RWPE2 (cell line): ENCODE measurements around the gene CTNNBIP1.
A peak's percentile ranks its signal among the peaks of the same experiment; 100 is the strongest.

Experiments
- ATAC-seq: fragments of 200-7000 bp; cut with Tn5 transposase; 3 replicates; pipeline ENCODE4 v1.9.1; 2021; ENCODE audit warnings: low read depth
- DNase-seq: peaks from one replicate; pipeline ENCODE4 v3.0.0-alpha.2; 2020; ENCODE audit warnings: low spot score
- H3K27ac ChIP-seq: fragments of 450-650 bp; 2 replicates; pipeline ENCODE4 v1.5.1; 2017; ENCODE audit warnings: mild to moderate bottlenecking; ENCODE audit not compliant: poor library complexity, severe bottlenecking
- H3K27me3 ChIP-seq: fragments of 250-450 bp; sonication (Bioruptor Pico); 2 replicates; pipeline ENCODE4 v1.5.1; 2021; ENCODE audit warnings: mild to moderate bottlenecking, moderate library complexity; ENCODE audit not compliant: insufficient read depth, poor library complexity, severe bottlenecking
- H3K36me3 ChIP-seq: fragments of 250-450 bp; sonication (Bioruptor Pico); 2 replicates; pipeline ENCODE4 v1.5.1; 2020; ENCODE audit warnings: low read depth, mild to moderate bottlenecking, moderate library complexity
- H3K4me1 ChIP-seq: fragments of 250-450 bp; sonication (Bioruptor Pico); 2 replicates; pipeline ENCODE4 v1.5.1; 2021; ENCODE audit warnings: mild to moderate bottlenecking, moderate library complexity; ENCODE audit not compliant: insufficient read depth, poor library complexity, severe bottlenecking
- H3K4me3 ChIP-seq: fragments of 250-450 bp; sonication (Bioruptor Pico); 2 replicates; pipeline ENCODE4 v1.5.1; 2021; ENCODE audit warnings: mild to moderate bottlenecking, moderate library complexity; ENCODE audit not compliant: severe bottlenecking
- H3K9me3 ChIP-seq: fragments of 250-450 bp; sonication (Bioruptor Pico); 2 replicates; pipeline ENCODE4 v1.5.1; 2021; ENCODE audit warnings: mild to moderate bottlenecking, moderate library complexity; ENCODE audit not compliant: severe bottlenecking
- CTCF ChIP-seq: fragments of 450-650 bp; IDR thresholded peaks from one replicate; pipeline ENCODE4 v1.5.1; 2017; ENCODE audit warnings: mild to moderate bottlenecking, moderate library complexity; ENCODE audit not compliant: poor library complexity, severe bottlenecking

Gene CTNNBIP1

GRCh38 chr1:9888886-9889285 is 21.2 kb downstream of the CTNNBIP1 start:
- DNase-seq (no peak), ATAC-seq (no peak)

GRCh38 chr1:9887070-9887469 is 23.0 kb downstream of the CTNNBIP1 start:
- no peaks in the 10 kb centered on the region for H3K9me3 ChIP-seq
- no peak for ATAC-seq
- peaks cover 22% of the 10 kb centered on the region for H3K36me3 ChIP-seq
- no peaks in the 10 kb centered on the region for H3K27me3 ChIP-seq
- no peak overlapping the region for H3K4me3 ChIP-seq
- TF ChIP-seq CTCF: no peak
- no peak for DNase-seq
- peaks cover 48% of the 10 kb centered on the region for H3K4me1 ChIP-seq
- H3K27ac ChIP-seq: peak overlapping the region; percentile 97

More at GRCh38 chr1:9888886-9889285, 21.2 kb downstream of the CTNNBIP1 start:
- no peak for TF ChIP-seq CTCF
- H3K9me3 ChIP-seq: no peaks in the 10 kb centered on the region
- H3K4me3 ChIP-seq: no peak overlapping the region
- peak overlapping the region; percentile 97 for H3K27ac ChIP-seq
- no peaks in the 10 kb centered on the region for H3K27me3 ChIP-seq
- H3K4me1 ChIP-seq: peaks cover 50% of the 10 kb centered on the region
- peaks cover 22% of the 10 kb centered on the region for H3K36me3 ChIP-seq

GRCh38 chr1:9886092-9886742 is 23.9 kb downstream of the CTNNBIP1 start:
- Histone ChIP-seq H3K9me3 (no peaks in the 10 kb centered on the region), H3K4me1 (peaks cover 48% of the 10 kb centered on the region), H3K4me3 (no peak overlapping the region), H3K27ac (no peak overlapping the region), H3K36me3 (peaks cover 22% of the 10 kb centered on the region), H3K27me3 (no peaks in the 10 kb centered on the region)
- TF ChIP-seq CTCF: no peak
- DNase-seq (no peak), ATAC-seq (no peak)

DNA sequence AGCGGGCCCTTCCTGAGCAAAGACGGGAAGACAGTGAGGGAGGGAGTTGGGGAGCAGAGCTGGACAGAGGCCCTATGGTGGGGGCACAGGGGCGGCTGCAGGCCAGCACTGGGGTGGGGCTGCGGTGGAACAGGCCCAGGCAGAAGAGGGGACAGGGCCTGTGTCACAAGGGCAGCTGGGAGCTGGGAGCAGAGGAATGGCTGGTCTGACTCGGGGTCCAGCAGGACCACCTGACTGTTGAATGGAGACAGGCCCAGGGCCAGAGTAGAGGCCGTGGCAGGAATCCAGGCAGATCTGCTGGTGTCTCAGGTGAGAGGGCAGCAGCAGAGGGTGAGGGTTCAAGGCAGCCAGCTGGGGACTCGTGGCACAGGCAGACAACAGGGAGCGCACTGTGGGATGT is 25.3 kb downstream of the CTNNBIP1 start:
- Histone ChIP-seq H3K27me3 (no peaks in the 10 kb centered on the region), H3K4me3 (no peak overlapping the region), H3K36me3 (peaks cover 26% of the 10 kb centered on the region), H3K9me3 (no peaks in the 10 kb centered on the region), H3K27ac (no peak overlapping the region), H3K4me1 (peaks cover 37% of the 10 kb centered on the region)
- ATAC-seq: no peak
- TF ChIP-seq CTCF: no peak
- DNase-seq: no peak
